ENCODE data around the gene ZBTB3. TPM values are rescaled to one million over a fixed set of nuclear protein-coding genes. Genes with fewer than 3 reads are reported as not detected.

The ZBTB3 gene
- total and polyA plus RNA-seq, 2 of the 8 experiments (the other 6 are each of a cell fraction or from before 2014, with no cell fraction given): 30.2 to 76.9 TPM

- TF ChIP-seq MAFK (IDR thresholded peaks at IDR 0.05; ENCODE audit: low read depth, low read length) (no peak), SP2 (IDR thresholded peaks at IDR 0.05; ENCODE audit: low read length) (0 out of 2 replicates have a peak, but pooled peaks have one; percentile 3), EP300 (IDR thresholded peaks at IDR 0.05; ENCODE audit: borderline replicate concordance in 1 of 2, low read depth in 2 of 2, low read length in 2 of 2) (no peak), CREB1 (IDR thresholded peaks at IDR 0.05) (no peak), CHD2 (IDR thresholded peaks at IDR 0.05; ENCODE audit: low read length) (no peak; the same call in 1 of the 2 replicates), KDM4A (IDR thresholded peaks at IDR 0.05; ENCODE audit: low read depth, low read length, severe bottlenecking) (no peak), CTCF (IDR thresholded peaks at IDR 0.05; ENCODE audit: control extremely low read depth in 1 of 3, insufficient read depth in 1 of 3, low read depth in 1 of 3, low read length in 3 of 3) (no peak), ASH2L (IDR thresholded peaks at IDR 0.05; ENCODE audit: low read length) (peak; percentile 65), YY1 (IDR thresholded peaks at IDR 0.05; ENCODE audit: low read depth, low read length) (no peak), ATF3 (IDR thresholded peaks at IDR 0.05; ENCODE audit: insufficient read depth, low read depth, low read length) (no peak), MAX (IDR thresholded peaks at IDR 0.05) (0 out of 2 replicates have a peak, but pooled peaks have one; percentile 16), ZNF274 (IDR thresholded peaks at IDR 0.05; ENCODE audit: borderline replicate concordance, extremely low read depth, low read length) (no peak), BCL11A (IDR thresholded peaks at IDR 0.05; ENCODE audit: low read depth in 2 of 2, low read length in 2 of 2) (no peak), BRCA1 (IDR thresholded peaks at IDR 0.05; ENCODE audit: low read depth, low read length) (no peak), TAF1 (IDR thresholded peaks at IDR 0.05; ENCODE audit: low read depth, low read length) (no peak), USF2 (IDR thresholded peaks at IDR 0.05; ENCODE audit: low read length) (no peak), RAD21 (IDR thresholded peaks at IDR 0.05 in 1 of 2, conservative IDR thresholded peaks at IDR 0.05 in 1 of 2; ENCODE audit: low read depth in 2 of 2, low read length in 2 of 2) (no peak), SP1 (IDR thresholded peaks at IDR 0.05; ENCODE audit: low read depth, low read length) (peak; percentile 76; the same call in 1 of the 2 replicates)
These were observed 4.2 kb upstream of the ZBTB3 start (continued) for GRCh38 chr11:62757846-62758788.
